DOHH2 (cell line): ENCODE data around the gene CFAP73.
A peak's percentile ranks its signal among the peaks of the same experiment; 100 is the strongest.

Experiments
- H3F3A ChIP-seq: fragments of 200-600 bp; sonication (generic), shearing (Covaris generic); 2 replicates; pipeline ENCODE4 v1.6.0; 2016; ENCODE audit warnings: antibody characterized with exemption, mild to moderate bottlenecking; ENCODE audit not compliant: control insufficient read depth, insufficient read depth
- H3K27ac ChIP-seq: fragments of 200-600 bp; sonication (generic); 2 replicates; pipeline ENCODE4 v1.5.1; 2014; ENCODE audit warnings: low read depth, mild to moderate bottlenecking, low read length, moderate library complexity
- H3K27me3 ChIP-seq: fragments of 200-600 bp; sonication (generic); 2 replicates; pipeline ENCODE4 v1.6.1; 2014; ENCODE audit warnings: mild to moderate bottlenecking, low read length, mixed read lengths; ENCODE audit not compliant: control insufficient read depth
- H3K36me3 ChIP-seq: fragments of 200-600 bp; sonication (generic); 2 replicates; pipeline ENCODE4 v1.6.1; 2014; ENCODE audit warnings: mild to moderate bottlenecking, low read length, moderate library complexity, mixed read lengths; ENCODE audit not compliant: control insufficient read depth
- H3K4me1 ChIP-seq: fragments of 200-600 bp; sonication (generic); 2 replicates; pipeline ENCODE4 v1.6.1; 2014; ENCODE audit warnings: mild to moderate bottlenecking, low read length, mixed read lengths; ENCODE audit not compliant: control insufficient read depth
- H3K4me2 ChIP-seq: fragments of 200-600 bp; sonication (generic); 2 replicates; pipeline ENCODE4 v1.6.0; 2014; ENCODE audit warnings: mild to moderate bottlenecking, low read length, moderate library complexity
- H3K4me3 ChIP-seq: fragments of 200-600 bp; sonication (generic); 2 replicates; pipeline ENCODE4 v1.5.1; 2014; ENCODE audit warnings: mild to moderate bottlenecking, low read length, mixed read lengths
- H3K79me2 ChIP-seq: fragments of 200-600 bp; sonication (generic); 2 replicates; pipeline ENCODE4 v1.6.1; 2014; ENCODE audit warnings: mild to moderate bottlenecking, low read length, mixed read lengths; ENCODE audit not compliant: control insufficient read depth
- H3K9me2 ChIP-seq: fragments of 200-600 bp; sonication (generic); replicated peaks from 2 replicates; pipeline ENCODE4 v1.6.1; 2014; ENCODE audit warnings: mild to moderate bottlenecking, low read length, mixed read lengths; ENCODE audit not compliant: control insufficient read depth
- H3K9me3 ChIP-seq: fragments of 200-600 bp; sonication (generic); 2 replicates; pipeline ENCODE4 v1.6.1; 2014; ENCODE audit warnings: antibody characterized with exemption, low read length, mixed read lengths; ENCODE audit not compliant: control insufficient read depth, insufficient read depth
- H4K20me1 ChIP-seq: fragments of 200-600 bp; sonication (generic); 2 replicates; pipeline ENCODE4 v1.6.0; 2014; ENCODE audit warnings: low read depth, mild to moderate bottlenecking, antibody characterized with exemption, low read length, moderate library complexity; ENCODE audit not compliant: control insufficient read depth, insufficient read depth
- CTCF ChIP-seq: fragments of 200-600 bp; sonication (generic); IDR thresholded peaks from one replicate; pipeline ENCODE4 v1.5.1; 2014; ENCODE audit warnings: antibody characterized with exemption, mild to moderate bottlenecking, low read depth, low read length; ENCODE audit not compliant: poor library complexity, severe bottlenecking
- EZH2phosphoT487 ChIP-seq: fragments of 200-600 bp; sonication (generic); IDR thresholded peaks from 2 replicates; pipeline ENCODE4 v1.6.1; 2017; ENCODE audit warnings: borderline replicate concordance, mild to moderate bottlenecking, antibody characterized with exemption, low read length, moderate library complexity, mixed read lengths

The CFAP73 gene

GRCh38 chr12:113201187-113202177 is 52.0 kb downstream of the CFAP73 start:
- Histone ChIP-seq H3K4me1 (peaks cover 70% of the 10 kb centered on the region), H3K36me3 (peaks cover 58% of the 10 kb centered on the region), H3K9me3 (no peaks in the 10 kb centered on the region), H3F3A (peaks cover 8% of the 10 kb centered on the region), H3K27me3 (no peaks in the 10 kb centered on the region), H3K4me2 (no peak overlapping the region), H3K4me3 (no peak overlapping the region), H3K27ac (no peak overlapping the region), H3K79me2 (peaks cover 23% of the 10 kb centered on the region), H4K20me1 (no peaks in the 10 kb centered on the region), H3K9me2 (no peaks in the 10 kb centered on the region)
- TF ChIP-seq CTCF: no peak
- no peak for TF ChIP-seq EZH2phosphoT487

- H3K9me2 ChIP-seq: no peaks in the 10 kb centered on the region
- peaks cover 61% of the 10 kb centered on the region for H3K36me3 ChIP-seq
- no peaks in the 10 kb centered on the region for H3K27me3 ChIP-seq
- TF ChIP-seq EZH2phosphoT487 (no peak), CTCF (no peak)
- H3K4me3 ChIP-seq: no peak overlapping the region
- peaks cover 33% of the 10 kb centered on the region for H3K79me2 ChIP-seq
- H3K4me2 ChIP-seq: no peak overlapping the region
- no peaks in the 10 kb centered on the region for H4K20me1 ChIP-seq
- H3F3A ChIP-seq: peaks cover 12% of the 10 kb centered on the region
- H3K9me3 ChIP-seq: no peaks in the 10 kb centered on the region
- peak overlapping the region; percentile 8; the same call in 1 of the 2 replicates for H3K27ac ChIP-seq
- H3K4me1 ChIP-seq: peaks cover 71% of the 10 kb centered on the region
Observed at GRCh38 chr12:113202300-113203075, 53.0 kb downstream of the CFAP73 start.

DNA sequence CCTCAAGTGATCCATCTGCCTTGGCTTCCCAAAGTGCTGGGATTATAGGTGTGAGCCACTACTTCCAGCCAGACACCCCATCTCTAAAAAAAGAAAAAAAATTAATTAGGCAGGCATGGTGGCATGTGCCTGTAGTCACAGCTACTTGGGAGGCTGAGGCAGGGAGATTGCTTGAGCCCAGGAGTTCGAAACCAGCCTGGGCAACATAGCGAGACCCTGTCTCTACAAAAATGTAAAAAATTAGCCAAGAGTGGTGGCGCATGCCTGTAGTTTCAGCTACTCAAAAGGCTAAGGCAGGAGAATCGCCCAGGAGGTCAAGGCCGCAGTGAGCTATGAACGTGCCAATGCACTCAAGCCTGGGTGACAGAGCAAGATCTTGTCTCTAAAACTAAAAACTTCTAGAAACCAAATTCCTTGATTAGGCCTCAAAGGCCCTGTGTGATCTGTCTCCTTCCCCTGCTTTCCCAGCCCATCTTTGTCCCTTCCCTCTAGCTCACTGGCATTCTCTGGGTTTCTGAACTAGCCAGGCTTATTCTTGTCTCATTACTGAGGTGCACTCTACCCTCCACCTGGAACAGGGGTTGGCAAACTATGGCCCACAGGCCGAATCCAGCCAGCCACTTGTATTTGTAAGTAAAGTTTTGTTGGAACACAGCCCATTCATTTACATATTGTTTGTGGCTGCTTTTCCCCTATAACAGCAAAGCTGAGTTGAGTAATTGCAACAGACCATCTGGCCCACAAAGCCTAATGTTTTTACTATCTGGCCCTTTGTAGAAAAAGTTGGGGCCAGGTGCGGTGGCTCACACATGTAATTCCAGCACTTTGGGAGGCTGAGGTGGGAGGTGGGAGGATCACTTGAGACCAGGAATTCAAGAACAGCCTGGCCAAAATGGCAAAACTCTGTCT is 54.6 kb downstream of the CFAP73 start:
- Histone ChIP-seq H3F3A (peaks cover 21% of the 10 kb centered on the region), H3K27me3 (no peaks in the 10 kb centered on the region), H3K4me1 (peaks cover 71% of the 10 kb centered on the region), H3K4me2 (peak overlapping the region; percentile 52), H4K20me1 (no peaks in the 10 kb centered on the region), H3K9me3 (no peaks in the 10 kb centered on the region), H3K79me2 (peaks cover 34% of the 10 kb centered on the region), H3K36me3 (peaks cover 67% of the 10 kb centered on the region), H3K27ac (peak overlapping the region; percentile 77), H3K9me2 (no peaks in the 10 kb centered on the region), H3K4me3 (peak overlapping the region; percentile 10)
- no peak for TF ChIP-seq EZH2phosphoT487
